Psoas muscle (tissue), 8 donors: ENCODE data around the gene ST6GALNAC2. TPM values are rescaled to one million over a fixed set of nuclear protein-coding genes. Genes with fewer than 3 reads are reported as not detected.

Experiments used
- ATAC-seq, 4 donors: fragments of 200-7000 bp; cut with Tn5 transposase; one replicate each; pipeline ENCODE4 v1.9.1; 2020; ENCODE audit warnings: moderate library complexity in 3 of 4, mild to moderate bottlenecking in 2 of 4
- DNase-seq, 2 donors: peaks; one replicate each; pipeline ENCODE4 v3.0.0-alpha.2; 2020
- H3K27ac ChIP-seq: fragments of 200-600 bp; one replicate; pipeline ENCODE4 v1.8.0; 2022
- H3K27me3 ChIP-seq, 3 donors: fragments of 200-600 bp in 1 of 3; one replicate each; pipeline versions ENCODE4 v1.6.1 to v1.8.0; 2013 to 2022; ENCODE audit warnings: low read length in 2 of 3, mild to moderate bottlenecking in 2 of 3, moderate library complexity in 1 of 3; ENCODE audit not compliant: insufficient read depth in 3 of 3
- H3K36me3 ChIP-seq, 2 donors: fragments of 200-600 bp in 1 of 2; one replicate each; pipeline versions ENCODE4 v1.6.1 to v1.8.0; 2013 to 2022; ENCODE audit warnings: low read depth in 1 of 2, mild to moderate bottlenecking in 1 of 2, moderate library complexity in 1 of 2; ENCODE audit not compliant: insufficient read depth in 1 of 2
- H3K4me1 ChIP-seq: fragments of 200-600 bp; one replicate; pipeline ENCODE4 v1.8.0; 2022
- H3K4me3 ChIP-seq: fragments of 200-600 bp; one replicate; pipeline ENCODE4 v1.8.0; 2022; ENCODE audit warnings: mild to moderate bottlenecking
- H3K9me3 ChIP-seq: fragments of 200-600 bp; one replicate; pipeline ENCODE4 v1.8.0; 2022
- CTCF ChIP-seq: fragments of 200-600 bp; IDR thresholded peaks from one replicate; pipeline ENCODE4 v1.8.0; 2022; ENCODE audit warnings: antibody characterized with exemption
- WGBS, 3 donors: extraction: QIAGEN DNeasy Blood & Tissue Kit; methylation state at CpG; one replicate each; pipeline versions ENCODE4 v1.1.6 to v1.1.7; 2013; 5-methylcytosine and 5-hydroxymethylcytosine counted together
- intact Hi-C, 2 donors: fragments of 100-400 bp; cut with DNase I; formaldehyde crosslinking; loops; one replicate each; pipeline versions ENCODE4 v1.11.0 to v1.14.2; 2022
- polyA plus RNA-seq, 3 donors: library from polyadenylated mRNA; stranded (reverse); fragments of 200-250 nt; gene quantifications; one replicate each; pipeline ENCODE4 v1.2.3, GENCODE V29; 2013
- total RNA-seq, 4 donors: library from RNA; stranded (reverse); fragmentation: NEBNext Ultra II Directional in 2 of 4; extraction: Animal tissue kit (Norgen Biotek cat#: 25700) in 2 of 4; gene quantifications; one replicate each; pipeline versions ENCODE4 v1.2.1 to v1.2.4, GENCODE V29; 2021 to 2023
- donor health status: healthy with polysubstance abuse.
- donor health status: DM: no; HTN: no; CAD: no; lungs with moderate emphysema.
- donor health status: Bipolar disorder and iron deficiency.
- donor health status: healthy.
- donor health status: DM: yes; HTN: yes; CAD: no.
- donor health status: DM: no; HTN: no; CAD: no.
- donor health status: DM: no; HTN: no; CAD: no.
- donor health status: DM: yes; HTN: yes; CAD: no.

The ST6GALNAC2 gene
- total and polyA plus RNA-seq, 7 donors = 1.2 to 17.8 (median 8.7) TPM

DNA sequence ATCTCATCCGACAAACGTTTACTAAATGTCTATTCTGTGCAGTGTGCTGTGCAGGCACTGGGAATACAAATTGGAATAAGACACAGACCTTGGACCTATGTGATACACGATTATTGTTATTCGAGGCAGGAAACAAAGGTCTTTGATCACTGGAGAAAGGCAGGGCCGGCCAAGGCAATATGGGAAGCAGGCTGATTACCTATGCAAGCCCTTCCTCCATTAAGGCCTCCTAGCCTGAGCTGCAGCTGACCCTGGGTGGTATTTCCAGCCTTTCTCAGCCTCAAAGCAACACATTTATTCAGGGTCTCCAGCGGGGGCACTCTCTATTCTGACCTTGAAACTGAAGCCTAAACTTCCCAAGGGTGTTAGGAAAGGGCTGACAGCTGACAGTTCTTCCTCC is 44.5 kb upstream of the ST6GALNAC2 start:
- ATAC-seq (no peak), DNase-seq (no peak)
- 64 to 67% (median 66%) methylated on average over 6 of the region's 6 CpGs for WGBS, 3 donors
- Histone ChIP-seq H3K36me3 (no peaks in the 10 kb centered on the region), H3K27me3 (no peaks in the 10 kb centered on the region), H3K4me1 (no peaks in the 10 kb centered on the region), H3K9me3 (no peaks in the 10 kb centered on the region), H3K27ac (no peak overlapping the region), H3K4me3 (no peak overlapping the region)
- TF ChIP-seq CTCF = no peak
- intact Hi-C loops = no loop called here

DNA sequence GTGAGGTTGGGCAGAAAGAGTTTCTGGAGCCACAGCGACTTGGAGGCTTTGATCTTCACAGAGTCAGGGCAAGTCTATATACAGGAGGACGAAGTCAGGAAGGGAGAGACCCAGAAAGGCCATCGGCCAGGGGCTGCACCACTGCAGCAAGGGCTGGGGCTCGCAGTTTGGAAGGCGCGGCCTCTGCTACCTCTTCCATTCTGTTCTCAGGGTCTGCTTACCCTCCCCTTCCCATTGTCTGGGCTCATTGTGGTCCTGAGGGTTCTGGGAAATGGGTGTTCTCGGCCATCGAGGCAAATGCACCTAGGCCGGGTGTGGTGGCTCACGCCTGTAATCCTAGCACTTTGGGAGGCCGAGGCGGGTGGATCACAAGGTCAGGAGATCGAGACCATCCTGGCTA is 41.9 kb upstream of the ST6GALNAC2 start:
- H3K27me3 ChIP-seq = no peaks in the 10 kb centered on the region
- peaks cover 4% of the 10 kb centered on the region for H3K4me1 ChIP-seq
- no peak for TF ChIP-seq CTCF
- no peaks in the 10 kb centered on the region for H3K36me3 ChIP-seq
- WGBS, 3 donors = 91 to 93% (median 92%) methylated on average over 11 to 13 of the region's 13 CpGs
- no peak overlapping the region for H3K27ac ChIP-seq
- intact Hi-C loops = no loop called here
- no peak for DNase-seq
- ATAC-seq = no peak
- H3K4me3 ChIP-seq = no peak overlapping the region
- H3K9me3 ChIP-seq = no peaks in the 10 kb centered on the region

- DNase-seq (no peak), ATAC-seq (no peak)
- WGBS, 3 donors = 75 to 79% (median 78%) methylated on average over 9 to 11 of the region's 11 CpGs
- Histone ChIP-seq H3K9me3 (no peaks in the 10 kb centered on the region), H3K36me3 (no peaks in the 10 kb centered on the region), H3K27ac (no peak overlapping the region), H3K4me3 (no peak overlapping the region), H3K4me1 (peaks cover 4% of the 10 kb centered on the region), H3K27me3 (no peaks in the 10 kb centered on the region)
- intact Hi-C loops = no loop called here
- no peak for TF ChIP-seq CTCF
Measured at GRCh38 chr17:76626442-76626841, 40.8 kb upstream of the ST6GALNAC2 start.

DNA sequence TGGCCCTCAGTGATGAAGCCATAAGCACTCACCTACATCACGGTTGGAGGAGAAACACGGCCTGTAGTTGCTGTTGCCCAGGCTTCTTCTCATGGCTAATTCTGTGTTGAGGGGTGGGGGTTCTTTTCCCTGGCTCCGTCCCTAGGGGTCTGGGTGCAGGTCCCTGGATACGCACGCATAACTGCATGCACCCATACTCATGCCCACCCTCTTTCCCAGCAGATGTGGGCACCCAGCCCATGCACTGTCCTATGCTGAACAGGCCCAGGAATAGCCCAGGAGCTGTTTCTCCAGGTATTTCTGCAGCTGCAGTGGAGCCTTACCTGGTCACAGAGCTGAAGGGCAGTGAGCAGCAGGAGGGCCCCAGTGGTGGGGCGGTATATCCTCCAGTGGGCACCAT is 39.8 kb upstream of the ST6GALNAC2 start:
- Histone ChIP-seq H3K4me3 (no peak overlapping the region), H3K27ac (no peak overlapping the region), H3K9me3 (no peaks in the 10 kb centered on the region), H3K4me1 (peaks cover 4% of the 10 kb centered on the region), H3K27me3 (no peaks in the 10 kb centered on the region), H3K36me3 (no peaks in the 10 kb centered on the region)
- WGBS, 3 donors = 76 to 89% (median 85%) methylated on average over 6 of the region's 6 CpGs
- TF ChIP-seq CTCF = no peak
- ATAC-seq = no peak
- DNase-seq = no peak
- intact Hi-C loops = no loop called here
